GM19023 (cell line): ENCODE data around the gene EP400.
"Not testable (repeated sequence)": the region's sequence is repeated elsewhere in the genome, so short reads cannot be mapped to it uniquely, and the experiment has no call there.

Experiments
- ATAC-seq: cut with Tn5 transposase; IDR thresholded peaks from one replicate; pipeline ENCODE4 v1.9.1; 2021; ENCODE audit warnings: mild to moderate bottlenecking, moderate library complexity; ENCODE audit not compliant: unreplicated experiment

Gene EP400

DNA sequence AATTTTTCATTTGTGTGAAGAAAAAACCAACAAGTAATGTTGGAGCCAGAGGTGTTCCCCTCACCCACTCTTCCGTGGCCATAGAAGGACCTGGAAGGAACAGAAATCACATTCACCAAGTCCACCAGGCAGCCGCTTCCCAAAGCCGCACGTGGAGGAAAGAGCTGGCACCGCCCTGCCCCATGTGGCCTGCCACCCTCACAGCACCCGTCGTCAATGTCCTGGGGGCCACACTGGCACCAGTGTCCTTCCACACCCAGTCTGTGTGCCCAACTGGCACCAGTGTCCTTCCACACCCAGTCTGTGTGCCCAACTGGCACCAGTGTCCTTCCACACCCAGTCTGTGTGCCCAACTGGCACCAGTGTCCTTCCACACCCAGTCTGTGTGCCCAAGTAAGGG lies 130.8 kb downstream of the EP400 start:
- ATAC-seq, result not testable (repeated sequence)

- ATAC-seq, result no peak
Observed at GRCh38 chr12:132081423-132081822, 131.7 kb downstream of the EP400 start.

DNA sequence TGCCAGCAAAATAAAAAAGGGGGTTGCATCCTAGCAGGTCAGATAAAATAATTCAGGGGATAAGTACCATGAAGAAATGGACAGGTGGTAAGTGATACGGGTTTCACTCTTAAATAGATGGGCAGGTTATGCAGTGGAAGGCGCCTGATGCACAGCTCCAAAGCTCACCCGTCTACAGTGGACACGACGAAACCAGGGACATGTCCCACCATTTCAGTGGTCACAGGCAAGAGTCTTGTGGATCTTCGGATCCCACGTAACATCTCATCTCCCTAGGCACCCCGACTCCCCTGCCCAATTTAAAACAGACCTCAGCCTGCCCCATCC lies 133.8 kb downstream of the EP400 start:
- no peak for ATAC-seq

DNA sequence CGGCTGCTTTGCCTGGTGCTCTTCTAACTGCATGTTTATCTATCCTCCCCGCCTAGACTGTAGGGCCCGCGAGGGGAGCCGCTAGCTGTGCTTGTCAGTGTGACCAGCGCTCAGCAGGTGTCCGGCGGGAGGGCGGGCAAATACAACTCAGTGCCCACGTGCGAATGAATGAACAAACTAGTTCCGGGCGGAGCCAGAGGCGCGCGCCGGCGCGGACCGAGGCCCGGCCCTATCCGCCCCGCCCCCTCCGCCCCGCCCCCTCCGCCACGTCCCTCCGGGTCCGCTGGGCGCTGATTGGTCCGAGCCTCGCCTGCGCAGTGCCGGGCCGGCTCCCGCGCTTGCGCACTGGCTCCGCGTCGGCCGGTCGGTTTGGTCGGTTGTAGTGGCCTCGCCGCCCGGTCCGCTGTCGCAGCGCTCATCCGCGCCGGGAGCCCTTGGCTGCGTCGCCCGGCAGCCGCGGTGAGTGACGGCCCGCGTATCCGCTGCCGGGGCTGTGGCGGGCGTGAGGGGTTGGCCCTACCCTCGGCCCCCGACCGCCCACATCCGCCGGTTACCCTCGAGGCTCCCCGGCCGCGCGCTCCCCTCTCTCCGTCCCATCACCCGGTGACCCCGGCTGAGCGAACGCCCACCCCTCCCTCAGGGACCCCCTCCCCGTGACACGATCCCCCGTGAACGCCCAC lies 134.3 kb downstream of the EP400 start:
- ATAC-seq, result peak; percentile 82

DNA sequence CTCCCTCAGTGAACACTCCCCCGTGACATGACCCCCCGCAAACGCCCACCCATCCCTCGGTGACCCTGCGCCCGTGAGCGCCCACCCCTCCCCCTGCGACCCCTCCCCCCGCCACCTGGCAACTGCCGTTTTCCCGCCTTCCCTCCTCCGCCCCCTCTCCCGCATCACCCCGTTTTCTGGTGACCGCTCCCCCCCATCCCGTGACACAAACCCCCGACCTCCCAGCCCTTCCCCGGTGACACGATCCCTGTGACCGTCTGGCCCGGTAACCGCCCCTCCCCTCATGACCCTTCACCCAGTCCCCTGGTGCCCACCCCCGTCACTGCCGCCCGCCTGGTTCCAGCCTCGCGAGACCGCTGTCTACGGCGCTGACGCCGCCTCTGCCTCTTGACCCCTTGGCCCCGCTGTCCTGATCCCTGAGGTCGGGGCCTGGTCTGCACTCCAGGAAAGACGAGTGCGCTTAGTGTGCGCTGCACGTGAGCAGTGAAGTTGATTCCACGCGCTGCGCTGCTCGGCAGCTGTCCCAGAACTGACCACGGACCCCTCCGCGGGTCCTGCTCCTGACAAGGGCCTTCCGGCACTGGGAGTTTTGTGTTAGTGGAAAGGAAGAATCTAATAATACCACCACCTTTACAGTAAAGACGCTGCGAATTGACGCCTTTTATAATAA lies 135.0 kb downstream of the EP400 start:
- peak; percentile 37 for ATAC-seq

- ATAC-seq, result no peak
Observed at GRCh38 chr12:132085291-132085635, 135.5 kb downstream of the EP400 start.

DNA sequence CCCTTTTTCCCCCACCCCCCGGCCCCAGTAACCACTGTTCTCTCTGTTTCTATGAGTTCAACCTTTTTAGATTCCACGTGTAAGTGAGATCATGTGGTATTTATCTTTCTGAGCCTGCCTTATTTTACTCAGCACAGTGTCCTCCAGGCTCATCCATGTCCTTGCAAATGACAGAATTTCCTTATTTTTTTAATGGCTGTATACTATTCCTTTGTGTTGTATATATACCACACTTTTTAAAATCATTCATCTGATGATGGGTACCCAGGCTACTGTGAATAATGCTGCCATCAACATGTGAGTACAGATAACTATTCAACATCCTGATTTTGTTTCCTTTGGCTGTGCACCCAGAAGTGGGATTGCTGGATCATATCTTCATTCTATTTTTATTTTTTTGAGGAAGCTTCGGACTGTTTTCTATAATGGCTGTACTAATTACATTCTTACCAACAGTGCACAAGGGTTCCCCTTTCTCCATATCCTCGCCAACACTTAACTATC lies 139.7 kb downstream of the EP400 start:
- ATAC-seq, result no peak

DNA sequence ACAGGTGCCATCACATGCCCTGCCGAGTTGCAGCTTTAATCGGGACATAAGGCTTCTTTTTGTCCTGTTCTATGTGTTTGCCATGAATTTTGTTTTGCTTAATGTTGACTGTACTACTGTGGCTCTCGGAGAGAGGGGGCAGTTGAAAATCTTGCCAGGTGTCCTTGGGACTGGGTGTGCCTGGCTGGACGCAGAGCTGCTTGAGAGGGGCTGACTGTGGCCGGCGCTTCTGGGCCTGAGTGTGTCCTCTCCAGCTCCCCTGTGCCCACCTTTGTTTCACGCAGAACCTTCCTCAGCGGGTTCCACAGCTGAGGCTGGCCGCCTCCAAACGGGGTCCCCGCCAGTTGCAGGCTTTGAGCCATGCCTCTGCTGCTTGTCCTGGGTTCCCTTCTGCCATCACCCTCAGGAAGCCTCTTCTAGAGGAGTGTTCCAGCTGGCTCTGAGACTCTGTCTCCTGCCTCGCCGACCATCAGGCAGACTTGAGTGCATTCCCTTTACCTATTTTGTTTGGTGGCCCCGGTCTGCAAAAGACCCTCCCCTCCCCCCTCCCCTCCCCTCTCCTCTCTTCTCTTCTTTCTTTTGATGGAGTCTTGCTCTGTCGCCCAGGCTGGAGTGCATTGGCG lies 144.6 kb downstream of the EP400 start:
- ATAC-seq, result no peak

DNA sequence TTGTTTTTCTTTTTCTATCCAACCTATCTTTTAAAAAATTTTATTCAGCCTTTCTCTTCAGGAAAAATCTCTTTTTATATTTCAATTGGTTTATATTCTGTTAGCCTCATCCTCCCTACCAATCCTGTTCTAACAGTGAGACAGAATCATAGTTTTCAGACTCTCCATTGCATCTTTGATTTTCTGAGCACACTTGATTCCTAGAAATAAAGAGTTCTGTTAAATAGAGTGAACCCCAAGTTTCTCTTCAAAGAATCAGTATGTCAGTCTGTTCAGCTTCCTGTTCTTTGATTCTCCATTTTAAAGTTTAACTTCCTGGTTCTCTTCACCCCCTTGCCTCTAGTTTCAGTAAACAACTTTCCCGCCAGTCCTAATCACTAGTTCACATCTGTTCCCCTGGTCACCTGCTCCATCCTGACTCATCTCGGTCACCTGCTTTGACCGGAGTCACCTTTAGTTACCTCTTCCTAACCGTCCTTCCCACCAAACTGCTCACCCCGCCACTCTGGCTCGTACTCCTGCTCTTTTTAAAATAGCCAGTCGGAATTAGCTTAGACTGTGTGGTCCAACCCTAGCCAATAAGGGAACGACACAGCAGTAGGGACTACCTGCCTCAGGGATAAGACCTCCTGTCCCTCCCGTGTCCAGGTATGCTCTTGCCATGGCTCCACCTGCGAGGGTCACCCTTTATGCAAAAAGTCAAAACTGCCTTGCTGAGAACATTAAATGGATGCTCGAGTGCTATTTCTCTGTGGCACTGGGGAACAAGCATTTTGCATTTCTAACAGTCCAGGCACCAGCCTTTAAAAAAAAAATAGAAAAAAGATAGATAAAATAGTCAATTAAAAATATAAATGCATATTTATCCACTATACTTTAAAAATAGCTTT lies 146.0 kb downstream of the EP400 start:
- ATAC-seq, result no peak

DNA sequence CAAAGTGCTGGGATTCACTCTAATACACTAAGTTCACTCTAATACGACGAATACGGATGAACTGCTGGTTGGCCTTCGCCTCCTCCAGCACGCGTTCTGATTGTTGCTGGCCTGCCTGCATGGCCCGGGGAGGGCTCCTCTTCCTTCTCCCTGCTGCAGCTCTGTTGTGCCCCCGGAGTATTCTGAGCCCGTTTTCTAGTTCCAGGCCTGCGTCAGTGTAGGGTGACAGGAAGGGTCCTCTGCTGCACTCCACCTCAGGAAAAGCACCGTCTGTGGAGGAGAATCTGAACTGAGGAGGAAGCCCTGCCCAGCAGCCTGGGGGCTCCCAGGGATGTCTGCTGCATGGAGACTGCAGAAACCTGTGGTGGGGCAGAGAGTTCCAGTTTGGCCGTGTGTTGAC lies 150.0 kb downstream of the EP400 start:
- ATAC-seq, result no peak

DNA sequence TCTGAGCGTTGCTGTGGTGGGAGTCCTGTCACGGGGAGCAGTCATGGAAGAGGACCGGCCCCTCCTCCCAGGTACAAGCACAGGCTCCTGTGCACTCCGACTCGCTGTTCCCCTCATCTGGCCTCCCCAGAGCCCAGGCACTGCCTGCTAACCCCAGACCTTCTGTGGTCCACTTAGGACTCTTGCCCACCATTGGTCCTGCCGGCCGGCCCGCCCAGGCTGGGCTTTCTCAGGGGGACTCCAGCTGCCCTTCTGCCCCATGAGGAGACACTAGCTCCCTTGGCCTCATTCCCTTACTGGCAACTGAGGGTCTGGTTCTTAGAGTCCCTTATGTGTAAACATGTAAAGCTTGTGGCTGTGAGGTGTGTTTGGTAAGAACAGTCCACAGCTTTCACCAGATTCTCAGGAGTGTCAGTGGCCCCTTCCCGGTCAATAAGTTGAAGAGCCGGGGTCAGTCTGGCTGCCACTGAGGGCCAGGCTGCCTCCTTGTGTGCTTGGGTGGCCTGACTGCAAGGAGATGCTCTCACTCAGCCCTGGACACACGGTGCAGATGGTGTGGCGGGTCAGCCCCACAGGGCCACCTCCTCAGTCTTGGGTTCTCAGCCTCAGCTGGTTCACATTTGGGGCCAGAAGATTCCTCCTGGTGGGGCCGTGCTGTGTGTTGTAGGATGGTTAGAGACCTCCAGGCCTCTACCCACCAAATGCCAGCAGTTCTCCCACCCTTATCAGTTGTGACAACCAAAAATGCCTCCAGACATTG lies 150.7 kb downstream of the EP400 start:
- no peak for ATAC-seq

DNA sequence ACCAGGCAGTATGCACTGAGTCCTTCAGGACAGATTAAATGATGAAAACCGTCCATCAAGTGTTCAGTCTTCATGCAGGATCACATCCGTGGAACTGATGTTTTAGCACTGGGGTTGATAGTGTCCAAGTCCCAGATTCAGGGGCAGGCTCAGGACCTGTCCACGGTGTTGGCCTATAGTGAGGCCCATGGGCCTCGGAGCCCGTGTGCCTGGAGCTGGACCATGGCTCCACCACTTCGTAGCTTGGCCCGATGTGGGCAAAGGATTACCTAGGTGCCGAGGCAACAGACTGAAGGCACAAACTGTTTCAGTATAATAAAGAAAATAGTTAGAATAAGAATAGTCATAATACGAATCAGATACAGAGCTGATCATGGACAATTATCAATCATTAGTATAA lies 152.6 kb downstream of the EP400 start:
- ATAC-seq, result no peak

GRCh38 chr12:132103072-132103471 lies 153.3 kb downstream of the EP400 start:
- not testable (repeated sequence) for ATAC-seq

DNA sequence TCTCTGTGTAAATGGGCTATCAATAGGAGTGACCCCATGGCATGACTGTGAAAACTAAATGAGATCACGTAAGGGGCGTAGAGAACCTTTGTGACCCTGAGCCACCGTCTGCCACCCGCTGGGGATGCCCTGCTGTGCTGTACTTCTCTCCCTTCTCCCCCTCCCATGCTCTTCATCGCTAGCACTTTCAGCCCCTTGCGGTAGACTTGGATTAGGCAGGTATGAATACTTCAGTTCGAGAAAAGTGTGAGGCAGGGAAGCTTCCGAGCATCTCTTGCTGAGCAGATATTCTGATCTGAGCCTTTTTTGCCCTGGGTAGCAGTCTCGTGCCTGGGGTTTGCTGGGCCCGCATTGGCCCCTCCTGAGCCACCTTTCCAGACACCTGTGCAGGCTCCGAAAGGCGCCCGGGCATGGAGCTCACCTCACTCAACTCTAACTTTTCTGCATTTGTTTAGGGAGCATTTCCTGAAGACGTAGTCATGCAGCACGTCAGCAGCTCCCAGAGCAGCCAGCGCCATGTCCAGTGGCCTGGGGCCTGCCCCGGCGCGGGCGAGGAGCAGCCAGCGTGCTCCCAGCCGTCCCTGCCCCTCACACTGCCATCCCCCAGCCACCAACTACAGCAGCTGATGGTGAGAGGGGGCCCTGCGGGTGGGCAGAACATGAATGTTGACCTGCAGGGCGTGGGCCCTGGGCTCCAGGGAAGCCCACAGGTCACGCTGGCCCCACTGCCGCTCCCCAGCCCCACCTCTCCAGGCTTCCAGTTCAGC lies 154.0 kb downstream of the EP400 start:
- no peak for ATAC-seq

- ATAC-seq, result no peak
Observed at GRCh38 chr12:132105467-132105866, 155.7 kb downstream of the EP400 start.

DNA sequence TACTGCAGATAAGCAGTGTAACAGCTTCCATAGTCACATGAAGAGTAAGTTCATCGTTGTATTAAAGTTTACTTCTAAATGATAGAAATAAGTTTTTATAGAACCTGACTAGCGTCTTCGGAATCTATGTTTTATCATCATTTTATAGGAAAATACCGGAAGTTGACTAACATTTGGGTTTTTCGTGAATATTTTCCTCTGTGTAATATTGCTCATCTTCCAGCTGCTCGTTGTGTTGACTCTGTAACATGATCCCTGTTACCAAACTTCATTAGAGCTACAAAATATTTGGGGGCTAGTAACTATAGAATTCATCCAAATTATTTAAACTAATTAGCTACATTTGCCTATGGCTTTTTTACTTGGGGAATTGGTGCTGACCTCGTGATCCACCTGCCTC lies 157.2 kb downstream of the EP400 start:
- ATAC-seq, result no peak

DNA sequence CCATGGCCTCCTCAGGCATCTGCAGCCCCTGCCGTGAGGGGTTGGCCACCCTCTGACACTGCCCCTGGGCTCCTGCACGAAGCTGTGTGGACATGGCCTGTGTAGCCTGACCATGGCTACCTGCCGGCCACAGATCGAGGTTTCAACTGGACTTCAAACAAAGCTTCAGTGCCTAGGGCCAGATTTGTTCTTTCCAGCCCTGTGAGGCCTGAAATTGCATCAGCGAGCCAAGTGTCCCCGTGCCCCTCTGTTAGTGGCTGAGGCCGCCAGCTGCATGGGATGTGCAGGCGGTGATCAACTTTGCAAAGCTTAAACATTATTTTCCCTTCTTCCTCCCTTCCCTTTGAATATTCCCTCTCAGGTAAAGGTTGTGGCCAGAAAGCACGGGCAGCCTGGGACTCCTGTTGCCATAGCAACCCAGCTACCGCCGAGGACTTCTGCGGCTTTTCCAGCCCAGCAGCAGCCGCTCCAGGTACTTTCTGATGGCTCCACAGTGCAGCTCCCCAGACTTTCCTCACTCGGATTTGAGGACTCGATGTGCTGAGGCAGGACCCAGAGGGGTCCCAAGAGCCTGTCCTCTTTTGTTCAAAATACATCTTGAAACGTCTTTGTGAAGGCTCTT lies 158.6 kb downstream of the EP400 start:
- no peak for ATAC-seq

DNA sequence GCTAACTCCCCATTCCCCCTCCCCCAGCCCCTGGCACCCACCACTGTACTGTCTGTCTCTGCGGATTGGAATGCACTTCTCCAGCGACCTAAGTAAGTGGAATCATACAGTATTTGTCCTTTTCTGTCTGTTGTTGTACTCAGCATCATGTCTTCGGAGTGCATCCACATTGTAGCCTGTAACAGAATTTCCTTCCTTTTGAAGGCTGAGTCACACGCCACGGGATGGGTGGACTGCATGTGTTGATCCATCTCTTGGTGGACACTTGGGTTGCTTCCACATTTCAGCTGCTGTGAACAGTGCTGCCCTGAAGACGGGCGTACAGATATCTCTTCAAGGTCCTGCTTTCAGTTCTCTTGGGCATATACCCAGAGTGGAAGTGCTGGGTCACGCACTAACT lies 160.0 kb downstream of the EP400 start:
- no peak for ATAC-seq

- no peak for ATAC-seq
Observed at GRCh38 chr12:132110677-132111076, 160.9 kb downstream of the EP400 start.
